ENCODE measurements around the gene CENPP. TPM values are rescaled to one million over a fixed set of nuclear protein-coding genes. Genes with fewer than 3 reads are reported as not detected.
A peak's percentile ranks its signal among the peaks of the same experiment; 100 is the strongest.

The CENPP gene
- total RNA-seq, 1 donor from 2014 or later, result 4.3 TPM

GRCh38 chr9:92432350-92432749 lies 106.6 kb downstream of the CENPP start:
- no peak for ATAC-seq
- intact Hi-C loops (cut with DNase I), result no loop called here
- no peak for DNase-seq
- TF ChIP-seq, protein P1, sequence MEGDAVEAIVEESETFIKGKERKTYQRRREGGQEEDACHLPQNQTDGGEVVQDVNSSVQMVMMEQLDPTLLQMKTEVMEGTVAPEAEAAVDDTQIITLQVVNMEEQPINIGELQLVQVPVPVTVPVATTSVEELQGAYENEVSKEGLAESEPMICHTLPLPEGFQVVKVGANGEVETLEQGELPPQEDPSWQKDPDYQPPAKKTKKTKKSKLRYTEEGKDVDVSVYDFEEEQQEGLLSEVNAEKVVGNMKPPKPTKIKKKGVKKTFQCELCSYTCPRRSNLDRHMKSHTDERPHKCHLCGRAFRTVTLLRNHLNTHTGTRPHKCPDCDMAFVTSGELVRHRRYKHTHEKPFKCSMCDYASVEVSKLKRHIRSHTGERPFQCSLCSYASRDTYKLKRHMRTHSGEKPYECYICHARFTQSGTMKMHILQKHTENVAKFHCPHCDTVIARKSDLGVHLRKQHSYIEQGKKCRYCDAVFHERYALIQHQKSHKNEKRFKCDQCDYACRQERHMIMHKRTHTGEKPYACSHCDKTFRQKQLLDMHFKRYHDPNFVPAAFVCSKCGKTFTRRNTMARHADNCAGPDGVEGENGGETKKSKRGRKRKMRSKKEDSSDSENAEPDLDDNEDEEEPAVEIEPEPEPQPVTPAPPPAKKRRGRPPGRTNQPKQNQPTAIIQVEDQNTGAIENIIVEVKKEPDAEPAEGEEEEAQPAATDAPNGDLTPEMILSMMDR (IDR thresholded peaks at IDR 0.05), result no peak
- no peaks in the 10 kb centered on the region for H3K4me1 ChIP-seq
- no peaks in the 10 kb centered on the region for H3K9me3 ChIP-seq
- H3K27me3 ChIP-seq (ENCODE audit: low read depth), result no peaks in the 10 kb centered on the region
- no peak overlapping the region for H3K27ac ChIP-seq
- no peaks in the 10 kb centered on the region for H3K36me3 ChIP-seq
- H3K4me3 ChIP-seq, result no peak overlapping the region

GRCh38 chr9:92432972-92433548 lies 107.3 kb downstream of the CENPP start:
- Histone ChIP-seq H3K27ac (no peak overlapping the region), H3K27me3 (ENCODE audit: low read depth) (no peaks in the 10 kb centered on the region)

GRCh38 chr9:92435263-92435662 lies 109.5 kb downstream of the CENPP start:
- TF ChIP-seq, protein P1 (IDR thresholded peaks at IDR 0.05), result no peak
- H3K27me3 ChIP-seq (ENCODE audit: low read depth), result no peaks in the 10 kb centered on the region
- H3K27ac ChIP-seq, result no peak overlapping the region
- ATAC-seq (no peak), DNase-seq (no peak)
- H3K36me3 ChIP-seq, result no peaks in the 10 kb centered on the region
- H3K4me1 ChIP-seq, result no peaks in the 10 kb centered on the region
- no peak overlapping the region for H3K4me3 ChIP-seq
- H3K9me3 ChIP-seq, result no peaks in the 10 kb centered on the region
- intact Hi-C loops (cut with DNase I), result no loop called here

More at GRCh38 chr9:92432972-92433548, 107.3 kb downstream of the CENPP start:
- Histone ChIP-seq H3K4me3 (no peak overlapping the region), H3K4me1 (no peaks in the 10 kb centered on the region), H3K9me3 (no peaks in the 10 kb centered on the region), H3K36me3 (no peaks in the 10 kb centered on the region)
- intact Hi-C loops (cut with DNase I), result no loop called here
- TF ChIP-seq, protein P1 (IDR thresholded peaks at IDR 0.05), result no peak
- ATAC-seq (no peak), DNase-seq (no peak)

- Histone ChIP-seq H3K9me3 (no peaks in the 10 kb centered on the region), H3K4me3 (no peak overlapping the region), H3K36me3 (no peaks in the 10 kb centered on the region), H3K4me1 (no peaks in the 10 kb centered on the region), H3K27ac (no peak overlapping the region), H3K27me3 (ENCODE audit: low read depth) (no peaks in the 10 kb centered on the region)
- intact Hi-C loops (cut with DNase I), result no loop called here
- TF ChIP-seq, protein P1 (IDR thresholded peaks at IDR 0.05), result peak; percentile 31
- DNase-seq, result no peak
- ATAC-seq, result no peak
These were observed 113.3 kb downstream of the CENPP start for GRCh38 chr9:92438900-92439526.

GRCh38 chr9:92439921-92440750 lies 114.4 kb downstream of the CENPP start:
- Histone ChIP-seq H3K4me3 (no peak overlapping the region), H3K27me3 (ENCODE audit: low read depth) (no peaks in the 10 kb centered on the region), H3K4me1 (no peaks in the 10 kb centered on the region), H3K9me3 (no peaks in the 10 kb centered on the region), H3K36me3 (no peaks in the 10 kb centered on the region), H3K27ac (no peak overlapping the region)
- DNase-seq, result no peak
- TF ChIP-seq, protein P1 (IDR thresholded peaks at IDR 0.05), result no peak
- intact Hi-C loops (cut with DNase I), result no loop called here
- ATAC-seq, result no peak
